AG09319 (cell line): ENCODE data around the gene MNT.

ENCODE experiments used
- DNase-seq: peaks from one replicate; pipeline ENCODE4 v3.0.0-alpha.2; 2010; ENCODE audit warnings: low read depth; ENCODE audit errors: extremely low read depth
- TF ChIP-seq, protein P1 (sequence below): IDR thresholded peaks from 2 replicates; pipeline ENCODE4 v1.5.1; 2011; ENCODE audit warnings: low read depth, mild to moderate bottlenecking, inconsistent platforms, low read length, moderate library complexity

MNT gene

GRCh38 chr17:2427215-2427614 lies 26.4 kb upstream of the MNT start:
- no peak for DNase-seq
- TF ChIP-seq, protein P1, sequence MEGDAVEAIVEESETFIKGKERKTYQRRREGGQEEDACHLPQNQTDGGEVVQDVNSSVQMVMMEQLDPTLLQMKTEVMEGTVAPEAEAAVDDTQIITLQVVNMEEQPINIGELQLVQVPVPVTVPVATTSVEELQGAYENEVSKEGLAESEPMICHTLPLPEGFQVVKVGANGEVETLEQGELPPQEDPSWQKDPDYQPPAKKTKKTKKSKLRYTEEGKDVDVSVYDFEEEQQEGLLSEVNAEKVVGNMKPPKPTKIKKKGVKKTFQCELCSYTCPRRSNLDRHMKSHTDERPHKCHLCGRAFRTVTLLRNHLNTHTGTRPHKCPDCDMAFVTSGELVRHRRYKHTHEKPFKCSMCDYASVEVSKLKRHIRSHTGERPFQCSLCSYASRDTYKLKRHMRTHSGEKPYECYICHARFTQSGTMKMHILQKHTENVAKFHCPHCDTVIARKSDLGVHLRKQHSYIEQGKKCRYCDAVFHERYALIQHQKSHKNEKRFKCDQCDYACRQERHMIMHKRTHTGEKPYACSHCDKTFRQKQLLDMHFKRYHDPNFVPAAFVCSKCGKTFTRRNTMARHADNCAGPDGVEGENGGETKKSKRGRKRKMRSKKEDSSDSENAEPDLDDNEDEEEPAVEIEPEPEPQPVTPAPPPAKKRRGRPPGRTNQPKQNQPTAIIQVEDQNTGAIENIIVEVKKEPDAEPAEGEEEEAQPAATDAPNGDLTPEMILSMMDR, result no peak

GRCh38 chr17:2423271-2423670 lies 22.4 kb upstream of the MNT start:
- no peak for DNase-seq
- TF ChIP-seq, protein P1, result no peak

DNA sequence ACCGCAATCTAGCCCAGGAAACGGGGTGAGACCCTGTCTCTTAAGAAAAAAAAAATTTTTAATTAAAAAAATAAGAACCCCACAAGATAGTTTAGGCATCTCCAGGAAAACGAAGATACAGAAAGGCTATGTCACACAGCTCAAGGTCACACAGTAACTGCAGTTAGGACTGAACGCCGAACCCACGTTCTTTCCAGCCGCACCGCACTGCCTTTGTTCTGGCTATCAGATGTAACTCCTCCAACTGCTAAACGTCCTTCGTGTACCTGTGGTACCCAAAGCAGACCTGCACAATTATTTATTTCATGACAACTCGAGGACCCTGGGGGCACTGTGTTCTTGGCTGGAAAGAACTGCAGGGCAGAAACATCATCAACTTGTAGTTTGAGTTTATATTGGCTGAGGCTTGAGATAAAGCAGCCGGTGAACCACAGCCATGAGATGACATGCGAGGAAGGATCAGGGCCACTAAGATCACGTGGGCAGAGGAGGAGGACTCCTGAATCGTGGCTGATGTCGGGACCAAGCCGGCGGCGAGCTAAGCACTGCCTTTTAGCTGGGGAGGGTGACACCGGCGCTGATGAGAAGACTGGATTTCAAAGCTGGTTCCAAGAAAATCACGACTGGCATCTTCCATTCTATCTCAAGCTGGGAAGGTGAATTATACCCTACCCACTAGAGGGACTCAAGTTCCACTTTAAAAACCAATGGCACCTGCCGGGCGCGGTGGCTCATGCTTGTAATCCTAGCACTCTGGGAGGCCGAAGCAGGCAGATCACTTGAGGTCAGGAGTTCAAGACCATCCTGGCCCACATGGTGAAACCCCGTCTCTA lies 20.7 kb upstream of the MNT start:
- DNase-seq, result no peak
- TF ChIP-seq, protein P1, result peak; percentile 7

DNA sequence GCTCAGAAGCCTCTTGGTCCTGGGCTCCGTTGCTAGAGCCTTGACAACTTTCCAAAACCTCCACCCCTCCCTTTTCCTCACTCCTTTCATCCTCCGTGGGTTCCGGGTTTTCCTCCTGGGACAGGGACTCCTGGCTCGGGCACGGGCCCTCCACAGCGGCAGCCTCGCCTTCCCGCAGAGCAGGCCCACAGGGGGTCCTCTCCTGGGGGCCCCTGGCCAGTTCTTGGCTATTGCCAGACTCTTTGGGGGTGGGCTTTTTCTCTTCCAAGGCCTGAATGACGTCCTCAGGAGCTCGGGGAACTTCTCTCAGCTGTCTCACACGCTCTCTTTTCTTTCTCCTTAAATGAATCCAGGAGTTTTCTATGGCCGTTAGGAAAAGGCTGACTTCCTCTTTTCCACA lies 19.3 kb upstream of the MNT start:
- TF ChIP-seq, protein P1, result no peak
- DNase-seq, result no peak

DNA sequence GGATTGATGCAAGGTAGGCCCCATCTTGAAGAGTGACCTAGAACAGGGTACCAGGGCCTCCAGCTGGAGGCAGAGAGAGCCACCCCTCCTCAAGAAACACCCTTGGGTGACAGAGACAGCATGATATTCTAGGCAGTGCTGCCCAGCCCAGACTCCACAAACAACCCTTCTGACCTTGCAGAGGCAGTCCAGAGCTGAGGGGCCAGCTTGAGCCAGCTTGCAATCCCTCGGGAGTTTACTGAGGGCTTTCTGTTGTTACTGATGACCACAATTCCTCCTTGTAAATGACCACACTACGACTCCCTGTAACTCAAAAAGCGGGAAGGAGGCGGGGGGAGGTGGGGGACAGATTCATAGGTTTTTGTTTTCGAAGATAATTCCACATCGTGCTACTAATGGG lies 18.6 kb upstream of the MNT start:
- TF ChIP-seq, protein P1, result no peak

GRCh38 chr17:2418572-2418971 lies 17.7 kb upstream of the MNT start:
- DNase-seq, result no peak
- TF ChIP-seq, protein P1, result no peak

More for the DNA sequence above, 18.6 kb upstream of the MNT start:
- no peak for DNase-seq

DNA sequence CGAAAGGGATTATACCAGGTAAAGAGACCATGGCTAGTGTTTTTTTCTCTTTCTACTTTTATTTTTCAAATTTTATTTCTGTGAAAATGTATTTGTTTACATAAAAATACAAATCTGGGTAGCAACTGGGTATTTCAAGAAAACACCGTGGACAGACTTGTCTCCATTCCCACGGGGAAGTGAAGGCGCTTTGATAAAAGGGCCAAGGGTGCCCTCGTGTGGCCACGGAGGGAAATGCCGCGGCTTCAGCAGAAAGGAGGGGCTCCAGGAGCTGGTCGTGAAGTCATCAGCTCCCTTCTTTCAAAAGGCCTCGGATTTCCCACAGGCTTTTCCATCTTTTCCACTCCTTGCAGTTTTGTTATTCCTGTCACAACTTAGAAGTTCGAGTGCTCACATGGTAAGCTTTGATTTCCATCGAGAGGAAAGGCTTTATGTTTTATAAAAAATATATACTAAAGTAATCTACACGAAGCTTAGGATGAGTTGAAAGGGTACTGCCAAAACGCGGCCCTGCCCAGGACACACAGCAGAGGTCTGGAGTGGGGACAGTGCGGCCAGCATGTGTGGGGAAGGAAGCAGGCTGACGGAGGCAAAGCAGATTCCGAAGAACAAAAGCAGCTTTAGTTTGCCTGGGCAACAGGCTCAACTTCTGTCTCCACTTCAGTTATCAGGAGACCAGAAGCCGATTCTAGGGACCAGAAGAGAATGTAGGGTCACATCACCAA lies 15.3 kb upstream of the MNT start:
- no peak for DNase-seq
- TF ChIP-seq, protein P1, result peak; percentile 94
